ENCODE results near the gene H2BK1. TPM values are rescaled to one million over a fixed set of nuclear protein-coding genes. Genes with fewer than 3 reads are reported as not detected.

H2BK1 gene
- total RNA-seq, 4 donors from 2014 or later = not detected

GRCh38 chr7:151173386-151174245, 36.7 kb downstream of the H2BK1 start:
- no peak for DNase-seq (ENCODE audit: low spot score in 2 of 2)
- Histone ChIP-seq H3K36me3 (no peaks in the 10 kb centered on the region), H3K27ac (no peak overlapping the region), H3K9me3 (no peaks in the 10 kb centered on the region), H3K4me3 (no peak overlapping the region), H3K4me1 (no peaks in the 10 kb centered on the region), H3K27me3 (peaks cover 59% of the 10 kb centered on the region)
- TF ChIP-seq POLR2AphosphoS5 (IDR thresholded peaks at IDR 0.05) = no peak
- no peak for TF ChIP-seq POLR2A (IDR thresholded peaks at IDR 0.05)
- TF ChIP-seq CTCF (IDR thresholded peaks at IDR 0.05) = no peak
- TF ChIP-seq EP300 (IDR thresholded peaks at IDR 0.05) = no peak
- WGBS = 82% methylated on average over 41 of the region's 43 CpGs

- Histone ChIP-seq H3K4me3 (no peak overlapping the region), H3K4me1 (peaks cover 8% of the 10 kb centered on the region), H3K9me3 (no peaks in the 10 kb centered on the region), H3K36me3 (no peaks in the 10 kb centered on the region), H3K27me3 (peaks cover 70% of the 10 kb centered on the region), H3K27ac (no peak overlapping the region)
- TF ChIP-seq EP300 (IDR thresholded peaks at IDR 0.05) = no peak
- peak; percentile 100 for TF ChIP-seq CTCF (IDR thresholded peaks at IDR 0.05)
- TF ChIP-seq POLR2A (IDR thresholded peaks at IDR 0.05) = no peak
- no peak for TF ChIP-seq POLR2AphosphoS5 (IDR thresholded peaks at IDR 0.05)
- DNase-seq (ENCODE audit: low spot score in 2 of 2) = peak; percentile 84 to 86
- 20% methylated on average over 42 of the region's 42 CpGs for WGBS
Observed at GRCh38 chr7:151172273-151173141, 37.8 kb downstream of the H2BK1 start.

- peaks cover 17% of the 10 kb centered on the region for H3K4me1 ChIP-seq
- H3K9me3 ChIP-seq = no peaks in the 10 kb centered on the region
- no peak overlapping the region for H3K27ac ChIP-seq
- no peak for TF ChIP-seq EP300 (IDR thresholded peaks at IDR 0.05)
- TF ChIP-seq POLR2A (IDR thresholded peaks at IDR 0.05) = no peak
- H3K27me3 ChIP-seq = peaks cover 71% of the 10 kb centered on the region
- H3K4me3 ChIP-seq = no peak overlapping the region
- WGBS = 50% methylated on average over 10 of the region's 10 CpGs
- peak in 1 of 2 donors; percentile 61 for DNase-seq (ENCODE audit: low spot score in 2 of 2)
- no peaks in the 10 kb centered on the region for H3K36me3 ChIP-seq
Observed at GRCh38 chr7:151168787-151169162, 41.5 kb downstream of the H2BK1 start.

GRCh38 chr7:151168003-151168786, 42.1 kb downstream of the H2BK1 start:
- WGBS = 7% methylated on average over 33 of the region's 52 CpGs
- no peak for DNase-seq (ENCODE audit: low spot score in 2 of 2)
- H3K27me3 ChIP-seq = peaks cover 66% of the 10 kb centered on the region

More at GRCh38 chr7:151168003-151168786, 42.1 kb downstream of the H2BK1 start:
- peak overlapping the region; percentile 58 for H3K4me3 ChIP-seq
- no peaks in the 10 kb centered on the region for H3K9me3 ChIP-seq
- no peaks in the 10 kb centered on the region for H3K36me3 ChIP-seq
- TF ChIP-seq CTCF (IDR thresholded peaks at IDR 0.05) (peak; percentile 7 to 83), POLR2A (IDR thresholded peaks at IDR 0.05) (no peak)
- H3K27ac ChIP-seq = no peak overlapping the region
- peaks cover 17% of the 10 kb centered on the region for H3K4me1 ChIP-seq
